Dedifferentiated amniotic fluid mesenchymal stem cell (primary cell): ENCODE measurements around the gene TPST2.

Experiments
- DNase-seq: peaks from one replicate; pipeline ENCODE4 v3.0.0-alpha.2; 2016; ENCODE audit errors: extremely low spot score

Gene TPST2

DNA sequence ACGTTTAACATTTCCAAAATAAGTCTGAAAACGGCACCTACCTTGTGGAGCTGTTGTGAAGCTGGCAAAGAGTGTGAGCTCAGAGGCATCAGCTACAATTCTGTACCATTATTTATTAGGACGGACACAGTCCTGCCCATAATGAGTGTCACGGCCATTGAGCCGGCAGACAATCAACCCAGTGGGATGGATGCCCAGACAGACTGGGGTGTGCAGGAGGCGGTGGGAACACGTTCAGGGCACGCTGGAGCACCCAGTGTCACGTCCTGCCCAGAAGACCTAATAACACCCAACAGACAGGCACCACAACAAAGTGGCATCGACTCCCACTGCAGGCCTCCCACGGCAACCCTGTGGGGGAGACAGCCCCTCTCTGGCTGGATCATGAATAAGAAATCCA lies 34.5 kb downstream of the TPST2 start:
- DNase-seq = no peak

DNA sequence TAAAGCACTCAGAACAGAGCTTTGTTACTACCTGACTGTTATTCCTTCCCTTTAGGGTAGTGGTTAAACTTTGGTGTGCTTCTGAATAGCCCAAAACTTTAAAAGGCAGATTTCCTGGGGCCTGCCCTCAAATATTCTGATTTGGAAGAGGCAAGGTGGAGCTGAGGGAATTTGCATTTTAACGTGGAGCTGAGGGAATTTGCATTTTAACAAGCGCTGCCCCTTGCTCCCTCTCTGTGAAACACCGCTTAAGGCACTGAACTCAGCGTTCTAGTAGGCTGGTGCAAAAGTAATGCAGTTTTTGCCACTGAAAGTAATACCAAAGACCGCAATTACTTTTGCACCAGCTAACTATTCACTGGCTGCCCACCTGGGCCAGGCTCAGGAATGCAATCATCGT lies 35.0 kb downstream of the TPST2 start:
- no peak for DNase-seq

DNA sequence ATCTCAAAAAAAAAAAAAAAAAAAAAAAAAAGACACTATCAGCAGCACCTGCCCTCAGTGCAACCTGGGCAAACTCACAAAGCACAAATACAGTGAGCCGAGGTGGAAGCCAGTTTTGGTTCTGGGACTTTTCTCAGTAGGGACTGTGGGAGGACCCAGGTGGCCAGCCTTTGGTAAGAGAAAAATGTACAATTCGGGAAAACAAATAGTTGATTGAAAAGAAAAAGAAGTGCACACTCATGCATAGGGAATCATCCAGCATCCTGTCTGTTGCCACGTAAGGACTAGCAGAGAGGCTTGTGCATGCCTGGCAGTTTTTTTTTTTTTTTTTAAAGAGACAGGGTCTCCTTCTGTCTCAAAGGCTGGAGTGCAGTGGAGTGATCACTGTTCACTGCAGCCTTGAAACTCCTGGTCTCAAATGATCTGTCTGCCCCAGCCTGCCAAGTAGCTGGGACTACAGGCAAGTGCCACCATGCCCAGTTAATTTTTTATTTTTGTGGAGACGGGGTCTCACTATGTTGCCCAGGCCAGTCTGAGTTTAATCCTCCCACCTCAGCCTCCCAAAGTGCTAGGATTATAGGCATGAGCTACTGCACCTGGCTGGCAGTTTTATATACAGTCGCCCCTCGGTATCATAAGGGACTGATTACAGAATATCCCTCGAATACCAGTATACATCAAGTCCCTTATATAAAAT lies 36.7 kb downstream of the TPST2 start:
- peak; percentile 49 for DNase-seq

DNA sequence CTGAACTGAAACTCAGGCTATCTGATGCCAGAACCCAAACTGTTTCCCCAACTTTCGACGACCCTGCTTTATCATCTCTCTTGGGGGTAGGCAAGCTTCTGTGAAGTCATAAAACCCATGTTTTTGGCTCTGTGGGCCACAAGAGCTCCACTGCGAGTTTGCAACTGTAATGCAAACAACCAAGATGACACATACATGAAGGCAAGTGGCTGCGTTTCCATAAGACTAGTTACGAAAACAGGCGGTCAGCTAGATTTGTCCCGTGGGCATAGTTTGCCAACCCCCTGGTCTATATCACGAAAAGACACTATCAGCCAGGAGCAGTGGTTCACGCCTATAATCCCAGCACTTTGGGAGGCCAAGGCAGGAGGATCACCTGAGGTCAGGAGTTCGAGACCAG lies 37.5 kb downstream of the TPST2 start:
- no peak for DNase-seq

DNA sequence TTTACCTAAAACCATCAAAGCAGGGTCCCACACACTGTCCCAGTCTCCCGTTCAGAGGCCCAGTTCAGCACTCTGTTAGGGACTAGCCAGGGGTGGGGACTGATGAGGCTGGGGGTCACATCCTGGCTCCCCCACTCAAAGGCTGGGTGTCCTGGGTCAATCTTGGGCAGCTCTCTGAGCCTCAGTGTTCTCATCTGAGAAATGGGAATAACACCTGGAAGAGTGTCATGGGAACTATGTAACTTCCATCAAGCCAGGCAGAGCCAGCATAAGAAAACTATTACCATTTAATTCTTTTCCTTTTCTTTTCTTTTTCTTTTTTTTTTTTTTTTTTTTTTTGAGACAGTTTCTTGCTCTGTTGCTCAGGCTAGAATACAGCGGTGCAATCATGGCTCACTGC lies 38.4 kb downstream of the TPST2 start:
- DNase-seq = no peak

DNA sequence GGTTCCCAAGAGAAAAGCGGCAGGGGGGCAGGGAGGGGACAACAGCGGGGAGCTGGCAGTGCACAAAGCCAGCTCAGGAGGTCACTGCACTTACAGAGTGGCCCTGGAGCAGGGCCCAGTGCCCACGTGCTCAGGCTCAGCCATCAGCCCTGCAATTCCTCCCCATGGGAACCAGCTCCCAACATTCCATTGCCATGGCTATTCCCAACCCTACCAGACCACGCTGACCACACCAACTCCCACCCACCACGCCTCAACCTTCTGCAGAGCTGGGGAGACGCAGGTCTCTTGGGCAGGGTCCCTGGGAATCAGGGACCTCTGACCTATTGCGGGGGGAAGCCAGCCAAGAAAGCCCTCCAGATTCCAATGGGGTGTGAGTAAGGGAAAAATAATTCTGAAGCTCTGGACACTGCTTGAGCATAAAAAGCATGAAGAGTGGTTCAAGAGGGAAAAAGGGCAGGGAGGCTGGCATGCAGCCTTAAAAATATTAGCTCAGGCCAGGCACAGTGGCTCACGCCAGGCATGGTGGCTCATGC lies 39.4 kb downstream of the TPST2 start:
- DNase-seq = peak; percentile 30

DNA sequence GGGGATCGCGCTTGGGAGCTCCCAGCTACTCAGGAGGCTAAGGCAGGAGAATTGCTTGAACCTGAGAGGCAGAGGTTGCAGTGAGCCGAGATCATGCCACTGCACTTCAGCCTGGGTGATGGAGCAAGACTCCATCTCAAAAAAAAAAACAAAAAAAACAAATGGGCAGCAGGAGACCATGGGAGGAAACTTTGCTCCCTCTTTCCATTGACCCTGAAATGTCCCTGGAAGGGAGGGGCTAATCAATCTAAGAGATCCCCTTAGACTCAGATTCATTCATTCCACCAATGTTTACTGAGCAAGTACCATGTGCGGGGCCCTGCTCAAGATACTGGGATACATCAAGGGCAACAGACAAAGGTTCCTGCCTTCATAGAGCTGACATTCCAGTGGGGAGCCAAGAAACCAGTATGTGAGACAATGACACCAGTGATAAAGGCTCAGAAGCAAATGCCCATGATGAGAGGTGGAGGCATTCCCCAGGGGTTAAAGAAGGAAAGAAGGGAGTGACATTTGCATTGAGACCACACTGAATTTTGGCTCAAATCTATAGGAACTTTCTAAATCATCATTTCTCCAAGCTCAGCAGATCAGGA lies 39.9 kb downstream of the TPST2 start:
- no peak for DNase-seq

DNA sequence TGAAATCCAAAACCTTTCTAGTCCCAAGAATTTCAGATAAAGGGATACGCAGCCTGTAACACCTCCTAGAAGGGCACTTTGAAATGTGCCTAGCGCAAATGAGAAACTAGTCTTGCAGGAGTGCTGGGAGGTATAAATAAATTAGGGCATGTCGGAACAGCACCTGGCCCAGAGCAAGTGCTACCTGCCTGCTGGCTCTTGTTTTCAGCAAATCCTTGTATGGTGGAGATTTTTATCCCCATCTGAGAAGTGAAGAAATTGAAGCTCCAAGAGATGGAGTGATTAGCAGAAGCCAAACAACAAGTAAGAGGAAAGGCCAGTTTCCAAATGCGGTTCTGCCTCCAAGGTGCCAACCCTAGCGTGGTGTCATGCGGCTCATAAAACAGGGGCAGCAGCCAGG lies 40.9 kb downstream of the TPST2 start:
- DNase-seq = no peak

DNA sequence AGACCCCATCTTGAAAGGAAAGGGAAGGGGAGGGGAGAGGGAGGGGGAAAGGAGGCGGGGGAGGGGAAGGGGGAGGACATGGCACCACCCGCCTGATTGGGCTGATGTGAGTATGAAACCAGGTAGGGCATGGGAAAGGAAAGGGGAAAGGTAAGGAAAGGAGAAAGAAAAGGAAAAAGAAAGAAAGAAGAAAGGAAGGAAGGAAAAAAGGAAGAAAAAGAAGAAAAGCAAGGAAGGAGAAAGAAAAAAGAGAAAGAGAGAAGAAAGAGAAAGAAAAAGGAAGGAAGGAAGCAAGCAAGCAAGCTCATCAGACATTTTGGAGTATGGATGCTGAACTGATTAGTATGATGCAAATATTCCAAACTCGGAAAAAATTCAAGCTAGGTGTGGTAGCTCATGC lies 41.6 kb downstream of the TPST2 start:
- no peak for DNase-seq

DNA sequence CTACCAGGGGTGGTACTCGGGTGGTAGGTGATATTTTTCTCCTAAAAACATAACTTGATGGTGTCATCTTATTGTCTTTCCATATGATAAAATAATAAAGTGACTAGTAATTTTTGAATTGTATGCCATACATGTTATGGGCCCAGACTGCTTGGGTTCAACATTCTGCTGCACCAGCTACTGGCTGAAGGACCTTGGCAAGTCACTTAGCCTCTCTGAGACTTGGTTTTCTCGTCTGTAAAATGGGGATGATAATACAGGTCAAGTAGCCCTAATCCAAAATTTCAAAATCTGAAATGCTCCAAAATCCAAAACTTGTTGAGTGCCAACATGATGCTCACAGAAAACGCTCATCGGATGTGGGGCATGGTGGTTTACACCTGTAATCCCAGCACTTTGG lies 42.1 kb downstream of the TPST2 start:
- no peak for DNase-seq

DNA sequence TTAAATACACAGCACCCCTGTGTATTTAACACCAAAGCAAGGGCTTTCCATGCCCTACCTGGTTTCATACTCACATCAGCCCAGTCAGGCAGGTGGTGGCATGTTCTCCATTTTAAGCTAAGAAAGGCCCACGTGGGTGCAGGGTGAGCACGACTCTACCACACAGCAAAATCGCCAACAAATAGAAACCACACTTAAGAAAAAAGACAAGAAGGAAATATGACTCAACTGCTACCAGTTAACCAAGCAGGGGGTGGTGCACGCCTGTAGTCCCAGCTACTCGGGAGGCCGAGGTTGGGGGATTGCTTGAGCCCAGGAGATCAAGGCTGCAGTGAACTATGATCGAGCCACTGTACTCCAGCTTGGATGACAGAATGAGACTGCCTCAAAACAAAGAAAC lies 42.5 kb downstream of the TPST2 start:
- no peak for DNase-seq

DNA sequence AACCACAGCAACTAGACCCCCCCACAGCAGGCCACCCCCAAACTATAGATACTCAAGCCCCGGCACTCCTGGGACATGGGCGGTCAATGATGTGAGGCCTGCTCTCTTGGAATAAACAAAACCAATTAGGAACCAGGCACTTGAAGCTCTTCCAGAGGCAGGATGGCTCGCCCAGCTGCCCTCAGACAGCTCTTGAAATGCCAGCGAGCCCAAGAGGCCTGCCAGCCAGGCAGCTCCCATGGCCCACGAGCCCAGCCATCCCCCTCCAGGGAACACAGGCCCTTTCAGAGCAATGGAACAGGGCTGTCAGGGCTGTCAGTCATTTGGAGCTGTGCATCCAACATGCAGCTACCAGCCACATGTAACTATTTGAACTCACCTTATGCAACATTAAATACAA lies 43.6 kb downstream of the TPST2 start:
- no peak for DNase-seq

DNA sequence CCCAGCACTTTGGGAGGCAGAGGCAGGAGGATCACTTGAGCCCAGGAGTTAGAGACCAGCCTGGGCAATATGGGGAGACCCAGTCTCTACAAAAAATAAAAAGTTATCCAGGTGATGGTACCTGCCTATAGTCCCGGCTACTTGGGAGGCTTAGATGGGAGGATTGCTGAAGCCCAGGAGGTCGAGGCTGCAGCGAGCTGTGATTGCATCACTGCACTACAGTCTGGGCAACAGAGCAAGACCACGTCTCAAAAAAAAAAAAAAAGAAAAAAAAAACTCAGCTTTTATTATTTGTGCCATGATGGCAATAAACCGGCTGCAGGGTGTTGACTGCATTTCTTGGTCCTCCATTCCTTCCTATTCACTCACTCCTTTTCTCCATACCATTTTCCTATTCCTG lies 44.1 kb downstream of the TPST2 start:
- no peak for DNase-seq

DNA sequence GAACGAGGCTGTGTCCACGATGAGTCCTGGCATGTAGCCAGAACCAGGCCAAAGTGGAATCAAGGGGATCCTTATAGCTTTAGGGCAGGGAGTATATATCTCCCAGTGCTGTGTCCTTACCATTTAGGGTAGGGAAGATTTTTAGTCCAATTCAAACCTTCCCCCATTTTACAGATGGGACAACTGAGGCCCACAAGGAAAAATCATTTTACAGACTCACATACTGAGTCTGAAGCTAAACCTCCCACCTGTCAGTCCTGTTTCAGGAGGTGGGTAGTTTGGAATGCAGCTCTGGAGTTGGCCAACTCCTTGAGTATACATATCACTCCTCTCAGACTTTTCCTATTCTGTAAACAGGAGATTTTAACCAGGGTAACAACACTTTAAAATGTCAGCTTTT lies 44.5 kb downstream of the TPST2 start:
- no peak for DNase-seq

DNA sequence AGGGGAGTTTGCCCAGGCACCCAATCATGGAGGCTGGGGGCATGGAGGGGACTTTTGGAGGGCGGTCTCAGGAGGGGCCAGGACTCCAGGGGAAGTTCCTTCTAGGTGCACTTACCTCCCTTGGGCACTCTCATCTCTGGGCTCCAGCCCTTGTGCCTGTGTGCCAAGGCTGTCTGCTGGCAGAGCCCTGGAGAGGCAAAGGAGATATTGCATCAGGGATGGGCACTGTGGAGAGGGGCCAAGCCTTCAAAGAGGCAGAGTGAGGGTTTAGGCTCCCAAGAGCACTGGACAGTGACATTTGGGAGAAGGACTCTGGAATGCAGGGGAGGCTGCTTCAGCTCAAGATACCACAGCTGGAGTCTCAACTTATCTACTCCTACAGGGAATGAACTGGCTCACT lies 45.4 kb downstream of the TPST2 start:
- no peak for DNase-seq

DNA sequence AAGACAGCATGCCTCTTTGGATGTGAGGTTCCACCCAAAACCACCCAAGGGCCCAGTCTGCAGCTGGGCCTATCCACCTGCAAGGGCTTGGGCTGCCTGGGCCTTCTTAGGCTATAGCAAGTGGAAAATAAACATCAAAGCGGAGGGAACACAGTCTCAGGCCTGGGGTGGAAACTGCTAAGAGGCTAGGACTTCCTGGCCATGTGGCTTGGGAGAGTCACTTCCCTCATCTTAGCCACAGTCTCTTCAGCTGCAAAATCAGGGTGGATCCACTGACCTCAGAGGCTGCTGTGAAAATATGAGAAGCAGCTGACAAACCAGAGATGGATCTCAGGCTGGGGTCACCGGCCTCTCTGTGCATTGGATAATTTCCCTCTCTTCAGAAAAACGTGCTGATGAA lies 47.1 kb downstream of the TPST2 start:
- no peak for DNase-seq

DNA sequence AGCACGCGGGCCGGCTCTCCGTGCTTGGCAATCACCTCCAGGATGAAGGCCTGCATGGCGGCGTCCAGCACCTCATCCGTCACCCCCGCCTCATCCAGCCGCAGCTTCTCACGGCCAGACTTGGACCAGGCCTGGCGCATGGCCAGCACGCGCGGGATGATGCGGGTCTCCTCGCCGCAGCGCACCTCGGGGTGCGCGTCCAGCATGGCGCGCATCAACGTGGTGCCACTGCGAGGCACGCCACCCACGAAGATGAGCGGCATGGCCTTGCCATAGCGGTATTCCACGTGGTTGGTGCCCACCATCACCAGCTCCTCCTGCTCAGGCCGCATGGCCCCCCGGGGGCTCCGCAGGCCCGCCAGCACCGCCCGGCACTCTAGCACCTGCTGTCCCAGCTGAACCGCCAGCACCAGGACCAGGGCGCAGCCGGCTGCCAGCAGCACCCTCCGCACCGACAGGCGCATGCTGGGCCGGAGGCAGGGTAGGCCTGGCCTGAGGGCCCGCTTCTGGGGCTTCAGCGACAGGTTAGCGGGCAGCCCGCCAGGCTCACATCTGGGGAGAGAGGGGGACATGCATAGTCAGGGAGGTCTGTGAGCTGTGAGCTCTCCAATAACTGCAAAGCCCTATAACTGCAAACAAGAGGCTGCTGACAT lies 48.6 kb downstream of the TPST2 start:
- DNase-seq = no peak

DNA sequence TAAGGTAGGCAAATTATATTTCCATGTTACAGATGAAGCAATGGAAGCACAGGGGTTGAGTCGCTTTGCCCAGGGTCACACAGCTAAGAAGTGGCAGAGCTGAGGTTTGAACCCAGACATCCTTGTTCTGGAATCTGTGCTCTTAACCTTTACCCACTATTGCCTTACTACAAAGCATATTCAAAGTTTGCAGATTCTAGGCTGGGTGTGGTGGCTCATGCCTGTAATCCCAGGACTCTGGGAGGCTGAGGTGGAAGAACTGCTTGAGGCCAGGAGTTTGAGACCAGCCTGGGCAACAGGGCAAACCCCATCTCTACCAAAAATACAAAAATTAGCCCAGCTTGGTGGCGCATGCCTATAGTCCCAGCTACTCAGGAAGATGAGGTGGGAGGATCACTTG lies 49.8 kb downstream of the TPST2 start:
- no peak for DNase-seq

DNA sequence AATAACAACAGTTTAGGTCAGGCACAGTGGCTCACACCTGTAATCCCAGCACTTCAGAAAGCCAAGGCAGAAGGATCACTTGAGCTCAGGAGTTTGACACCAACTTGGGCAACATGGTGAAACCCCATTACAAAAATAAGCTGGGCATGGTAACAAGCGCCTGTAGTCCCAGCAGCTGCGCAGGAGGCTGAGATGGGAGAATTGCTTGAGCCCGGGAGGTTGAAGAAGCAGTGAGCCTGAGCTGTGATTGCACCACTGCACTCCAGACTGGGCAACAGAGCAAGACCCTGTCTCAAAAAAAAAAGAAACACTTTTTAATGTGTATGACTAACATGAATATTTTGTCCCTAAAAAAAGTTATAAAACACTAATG lies 53.2 kb downstream of the TPST2 start:
- DNase-seq = no peak

DNA sequence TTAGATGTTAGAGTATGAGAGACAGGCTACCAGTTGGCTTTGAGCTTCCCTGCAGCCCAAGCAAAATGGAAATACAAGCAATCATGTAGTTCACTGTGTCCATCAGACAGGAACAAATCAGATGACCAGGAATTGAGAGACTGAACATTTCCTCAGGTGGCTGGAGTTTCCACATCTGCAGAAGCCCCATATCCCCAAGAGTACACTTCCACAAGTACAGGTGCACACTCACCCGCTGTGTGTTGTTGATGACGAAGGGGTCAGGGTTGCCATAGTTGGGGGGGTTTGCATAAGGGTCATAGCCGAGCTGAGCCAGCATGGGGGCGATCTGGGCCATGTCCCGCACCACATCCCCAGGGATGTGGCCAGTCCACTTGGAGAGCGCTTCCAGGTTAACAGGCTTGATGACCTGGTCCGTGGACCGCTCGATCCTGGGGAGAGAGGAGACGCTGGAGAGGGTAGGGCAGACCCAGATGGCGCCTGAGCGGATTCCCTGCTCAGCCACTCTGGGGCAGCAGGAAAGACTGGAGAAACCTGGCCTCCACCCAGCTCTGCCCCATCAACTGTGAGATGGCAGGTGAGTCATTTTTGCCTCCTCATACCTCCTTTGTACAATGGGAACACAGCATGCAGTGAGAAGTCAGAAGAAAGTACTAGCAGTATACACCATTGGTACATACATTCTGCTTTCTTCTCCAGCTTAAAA lies 53.7 kb downstream of the TPST2 start:
- DNase-seq = no peak

DNA sequence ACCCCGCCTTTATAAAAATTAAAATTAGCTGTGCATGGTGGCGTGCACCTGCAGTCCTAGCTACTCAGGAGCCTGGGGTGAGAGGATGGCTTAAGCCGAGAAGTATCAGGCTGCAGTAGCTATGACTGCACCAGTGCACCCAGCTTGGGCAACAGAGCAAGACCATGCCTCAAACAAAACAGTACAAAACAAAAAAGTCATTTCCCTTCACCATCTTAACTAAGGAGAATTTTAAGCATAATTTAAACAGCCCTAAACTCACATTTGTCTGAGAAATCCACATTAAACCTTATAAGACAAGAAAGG lies 54.4 kb downstream of the TPST2 start:
- no peak for DNase-seq

DNA sequence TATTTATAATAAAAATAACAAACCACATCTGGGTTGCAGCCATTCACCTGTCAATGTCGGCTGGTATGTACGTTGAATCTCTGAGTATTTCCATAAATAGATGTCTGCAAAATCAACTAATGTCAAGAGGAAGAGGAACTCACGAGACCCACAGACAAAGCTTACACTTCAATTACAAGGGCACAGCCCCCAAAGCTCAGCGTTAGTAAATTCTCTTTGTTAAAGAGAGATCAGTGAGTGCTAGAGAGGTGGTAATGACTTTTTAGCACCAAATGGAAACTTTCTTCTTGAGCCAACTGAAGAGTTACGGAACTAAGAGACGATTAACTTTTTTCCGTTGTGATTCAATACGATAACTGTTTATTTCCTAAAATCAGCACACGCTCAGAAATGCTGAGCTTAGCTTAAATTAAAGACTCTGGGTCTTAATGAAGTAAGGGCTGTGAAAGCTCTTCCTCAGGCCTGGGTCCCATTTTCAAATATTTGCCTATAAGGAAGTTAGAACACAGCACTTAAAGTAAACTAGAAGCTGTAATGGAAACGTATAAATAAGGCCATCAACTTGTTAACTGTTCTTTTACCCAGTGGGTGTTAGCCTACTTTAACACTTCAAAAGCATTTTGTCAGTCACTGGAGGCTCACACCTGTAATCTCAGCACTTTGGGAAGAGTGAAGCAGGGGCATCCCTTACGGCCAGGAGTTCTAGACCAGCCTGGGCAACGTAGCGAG lies 54.9 kb downstream of the TPST2 start:
- no peak for DNase-seq
